ENCODE results near the gene PPP1R13B. TPM values are rescaled to one million over a fixed set of nuclear protein-coding genes. Genes with fewer than 3 reads are reported as not detected.
"Not testable (repeated sequence)": the region's sequence is repeated elsewhere in the genome, so short reads cannot be mapped to it uniquely, and the experiment has no call there.

Gene PPP1R13B
- polyA plus RNA-seq, 4 donors = 28.9 to 39.1 (median 31.1) TPM

DNA sequence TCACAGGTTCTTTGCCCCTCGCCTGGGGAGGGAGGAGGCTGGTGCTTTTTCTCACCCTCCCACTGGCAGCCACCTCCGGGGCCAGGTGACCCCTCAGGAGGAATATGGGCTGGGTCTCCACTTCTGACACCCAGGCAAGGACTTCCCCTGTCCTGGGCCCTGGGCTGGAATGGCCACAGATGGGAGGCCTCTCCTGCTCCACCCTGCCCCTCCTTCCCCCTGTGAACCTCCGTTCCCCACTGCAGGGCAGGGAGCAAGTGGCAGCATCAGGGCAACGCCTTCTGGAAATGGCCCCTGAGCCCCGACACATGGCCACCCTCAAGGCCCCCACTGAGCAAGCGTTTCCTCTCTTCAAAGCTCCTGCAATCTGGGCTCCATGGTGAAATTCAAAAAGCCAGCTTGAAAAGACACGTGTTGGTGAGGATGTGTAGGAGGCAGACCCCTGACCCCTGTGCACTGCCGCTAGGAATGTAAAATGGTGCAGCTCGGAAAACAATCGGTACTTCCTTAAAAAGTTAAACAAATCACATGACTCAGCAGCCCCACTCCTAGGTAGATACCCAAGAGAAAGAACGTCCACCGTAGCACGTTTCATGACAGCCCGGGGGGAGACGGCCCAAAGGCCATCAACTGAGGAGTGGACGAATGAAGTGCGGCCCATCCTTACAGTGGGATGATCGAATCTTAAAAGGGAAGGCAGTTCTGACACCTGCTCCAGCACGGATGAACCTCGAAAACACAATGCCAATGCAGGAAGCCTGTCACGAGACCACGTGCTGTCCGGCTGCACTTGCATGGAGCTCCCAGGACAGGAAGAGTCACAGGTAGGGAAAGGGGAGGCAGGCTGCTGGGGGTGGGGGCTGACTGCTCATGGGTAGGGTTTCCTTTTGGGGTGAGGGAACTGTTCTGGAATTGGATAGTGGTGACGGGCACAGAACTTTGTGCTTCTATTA lies 143.7 kb downstream of the PPP1R13B start:
- no peak for DNase-seq (ENCODE audit: low read depth in 4 of 4, low spot score in 3 of 4)

DNA sequence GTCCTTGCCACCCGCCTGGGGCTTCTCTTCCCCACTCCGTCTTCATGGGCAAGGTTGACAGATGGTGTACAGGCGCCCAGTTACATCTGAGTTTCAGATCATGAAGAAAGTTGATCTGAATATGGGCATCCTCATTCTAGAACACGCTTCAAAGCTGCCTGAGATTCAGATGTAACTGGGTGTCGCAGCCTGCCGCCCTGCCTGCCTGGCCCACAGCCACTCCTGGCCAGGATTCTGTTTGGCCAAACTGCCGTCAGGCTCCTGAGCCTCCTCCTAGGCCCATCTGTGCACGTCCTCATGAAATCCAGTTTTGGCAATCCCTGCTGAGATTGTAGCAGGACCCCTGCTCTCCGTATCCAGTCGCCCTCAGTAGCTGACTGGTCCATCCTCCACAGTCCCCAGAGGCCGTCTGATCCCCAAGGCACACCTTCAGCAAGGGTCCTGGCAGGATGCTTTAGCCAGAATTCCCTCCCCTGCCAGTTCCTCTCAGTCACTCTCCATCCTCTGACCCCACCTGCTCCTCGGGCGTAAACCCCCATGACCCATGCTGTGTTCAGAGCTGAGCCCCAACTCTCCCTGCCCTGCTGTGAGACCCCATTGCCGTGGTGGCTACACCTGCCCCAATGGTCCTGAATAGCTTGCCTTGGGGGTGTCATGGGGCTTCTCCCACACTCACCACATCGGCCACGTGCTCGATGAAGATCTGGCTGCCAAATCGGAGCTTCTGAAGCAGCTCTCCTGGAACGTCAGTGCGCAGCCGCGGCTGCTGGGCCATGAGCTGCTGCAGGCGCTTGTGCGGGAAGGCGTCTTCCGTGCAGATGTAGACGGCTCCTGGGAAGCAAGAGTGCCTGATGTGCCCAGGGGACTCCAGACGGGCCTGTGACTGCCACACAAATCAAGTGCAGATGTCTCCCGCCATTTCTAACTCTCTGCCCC lies 144.6 kb downstream of the PPP1R13B start:
- DNase-seq (ENCODE audit: low read depth in 4 of 4, low spot score in 3 of 4) = no peak

DNA sequence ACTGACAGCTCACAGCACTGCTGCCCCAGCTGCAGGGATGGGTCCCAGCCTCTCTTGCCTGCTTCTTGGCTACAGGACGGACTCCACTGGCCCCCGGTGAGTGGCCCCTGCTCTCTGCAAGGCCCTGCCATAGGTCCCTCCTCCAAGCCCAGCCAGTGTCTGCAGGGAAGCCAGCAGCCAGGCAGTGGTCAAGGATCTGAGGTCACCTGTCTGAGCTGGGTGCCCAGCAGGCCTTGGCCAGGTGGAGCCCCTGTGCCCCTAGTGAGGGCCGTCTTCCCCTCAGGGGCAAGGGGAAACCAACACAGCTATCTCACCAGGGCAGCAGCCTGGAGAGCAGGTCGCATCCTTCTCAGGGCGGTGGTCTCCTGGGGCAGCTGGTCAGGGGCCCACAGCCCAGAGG lies 145.3 kb downstream of the PPP1R13B start:
- no peak for DNase-seq (ENCODE audit: low read depth in 4 of 4, low spot score in 3 of 4)

GRCh38 chr14:103700753-103701490 lies 146.5 kb downstream of the PPP1R13B start:
- no peak for DNase-seq (ENCODE audit: low read depth in 4 of 4, low spot score in 3 of 4)

- no peak for DNase-seq (ENCODE audit: low read depth in 4 of 4, low spot score in 3 of 4)
Observed at GRCh38 chr14:103699901-103700752, 147.2 kb downstream of the PPP1R13B start.

- DNase-seq (ENCODE audit: low read depth in 4 of 4, low spot score in 3 of 4) = no peak
Observed at GRCh38 chr14:103699261-103699661, 148.1 kb downstream of the PPP1R13B start.

DNA sequence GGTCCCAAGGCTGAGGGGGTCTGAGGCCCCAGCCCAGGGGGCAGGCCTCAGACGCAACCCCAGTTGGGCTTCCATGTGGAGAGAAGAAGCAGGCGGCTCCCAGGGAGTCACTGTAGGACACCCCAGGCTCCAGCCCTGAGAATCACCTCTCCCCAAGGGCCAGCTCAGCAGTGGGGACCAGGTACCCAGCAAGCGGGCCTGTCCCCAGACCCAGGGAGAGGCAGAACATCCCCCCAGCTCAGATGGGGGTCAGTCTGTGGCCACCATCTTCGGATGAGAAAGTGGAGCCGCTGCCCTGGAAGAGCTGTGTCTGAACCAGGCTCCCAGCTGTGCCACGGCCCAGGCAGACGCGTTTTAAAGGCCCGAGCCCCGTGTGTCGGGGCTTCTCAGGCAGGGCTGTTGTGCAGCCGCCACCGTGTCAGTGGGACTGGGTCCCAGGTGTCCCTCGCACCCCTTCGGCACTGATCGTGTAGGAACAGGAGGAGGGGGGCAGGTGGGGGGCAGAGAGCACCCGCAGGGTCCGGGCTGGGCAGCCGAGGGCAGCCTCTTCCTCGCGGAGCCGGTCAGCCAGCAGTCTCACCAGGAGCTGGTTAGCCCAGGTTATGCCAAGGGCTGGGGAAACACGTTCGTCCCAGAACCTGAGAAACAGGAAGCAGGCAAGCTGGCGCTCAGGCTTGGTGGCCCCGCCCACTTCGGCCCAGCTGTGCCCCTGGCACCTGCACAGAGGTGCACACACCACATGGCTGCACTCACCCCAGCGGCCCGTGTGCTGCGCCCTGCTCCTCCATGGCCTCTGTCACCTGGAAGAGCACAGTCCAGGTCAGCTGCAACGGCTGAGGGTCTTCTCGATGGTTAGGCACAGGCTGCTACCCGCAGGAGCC lies 148.8 kb downstream of the PPP1R13B start:
- DNase-seq (ENCODE audit: low read depth in 4 of 4, low spot score in 3 of 4) = no peak

DNA sequence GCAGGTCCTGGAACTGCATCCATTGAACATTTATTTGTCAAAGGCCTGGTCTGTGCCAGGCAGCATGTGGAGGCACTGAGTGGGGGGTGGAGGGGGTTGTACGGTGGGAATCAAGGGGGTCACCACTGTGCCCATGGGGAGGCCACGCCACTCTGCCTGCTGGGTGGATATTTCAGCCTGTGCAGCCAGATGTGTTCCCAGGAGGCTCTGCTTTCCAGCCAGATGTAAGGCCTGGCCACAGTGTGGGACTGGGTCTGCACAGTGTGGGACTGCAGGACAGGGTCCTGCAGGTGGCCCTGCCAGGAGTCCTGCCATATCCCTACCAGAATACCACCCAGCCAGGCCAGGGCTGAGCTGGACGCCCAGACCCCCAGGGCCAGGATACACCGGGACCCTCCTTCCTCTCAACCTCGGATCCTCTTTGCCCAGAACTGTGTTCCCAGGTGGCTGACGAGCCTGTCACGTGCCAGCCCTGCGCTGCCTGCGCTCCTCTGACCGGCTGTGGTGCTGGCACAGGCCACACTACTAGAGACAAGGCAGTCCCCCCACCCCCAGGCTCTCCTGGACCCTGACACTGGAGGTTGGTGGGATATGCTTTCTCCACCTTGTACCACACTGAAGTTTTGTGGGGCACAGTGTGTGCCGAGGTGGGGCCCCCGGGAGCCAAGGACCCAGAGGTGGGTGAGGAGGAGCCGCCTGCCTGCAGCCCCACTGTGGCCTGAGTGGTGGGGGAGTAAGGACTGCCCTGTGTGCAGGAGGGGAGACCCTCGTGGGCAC lies 149.6 kb downstream of the PPP1R13B start:
- DNase-seq (ENCODE audit: low read depth in 4 of 4, low spot score in 3 of 4) = no peak

- DNase-seq (ENCODE audit: low read depth in 4 of 4, low spot score in 3 of 4) = no peak
Observed at GRCh38 chr14:103697206-103697602, 150.2 kb downstream of the PPP1R13B start.

DNA sequence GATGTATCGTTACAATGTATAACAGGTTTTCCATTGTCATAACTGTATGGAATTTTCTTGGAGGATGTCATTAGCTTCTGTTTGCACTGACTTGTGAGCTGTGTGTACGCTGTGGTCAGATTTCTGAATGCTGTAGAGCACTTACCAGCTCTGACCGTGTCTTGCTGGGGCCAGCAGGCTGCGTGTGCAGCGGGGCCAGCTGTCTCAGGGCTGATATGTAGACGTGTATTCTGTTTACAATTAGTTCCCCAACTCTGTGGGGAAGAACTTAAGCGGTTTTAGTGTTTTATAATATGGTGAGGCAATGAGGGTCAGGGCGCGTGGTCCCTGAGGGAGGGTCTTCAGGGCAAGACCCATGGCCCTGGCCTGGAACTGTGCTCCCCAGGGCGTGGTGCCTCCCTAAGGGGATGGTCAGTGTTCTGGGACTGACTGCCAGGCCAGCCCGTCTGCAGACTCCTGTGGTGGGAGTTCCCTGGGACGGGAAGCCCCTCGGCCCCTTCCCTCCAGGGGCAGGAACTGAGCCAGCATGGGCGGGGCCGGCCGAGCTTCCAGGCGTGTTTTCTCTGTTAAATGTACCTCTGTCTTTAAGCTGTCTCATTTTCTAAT lies 150.8 kb downstream of the PPP1R13B start:
- no peak for DNase-seq (ENCODE audit: low read depth in 4 of 4, low spot score in 3 of 4)

DNA sequence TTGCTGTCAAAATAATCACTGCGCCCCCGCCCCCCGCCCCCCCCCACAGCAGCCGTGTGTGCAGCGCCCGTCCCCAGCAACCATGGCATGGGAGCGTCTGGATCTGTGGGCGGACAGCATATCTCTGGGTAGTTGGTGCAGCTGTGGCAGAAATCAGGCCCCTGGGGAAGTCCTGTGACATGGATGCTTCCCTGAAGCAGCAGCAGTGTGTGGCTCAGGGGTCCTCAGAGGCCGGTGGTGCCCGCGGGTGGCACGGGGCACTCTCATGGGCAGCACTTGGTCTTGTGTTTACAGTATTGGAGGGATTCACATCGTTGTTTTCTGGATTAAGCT lies 151.3 kb downstream of the PPP1R13B start:
- no peak for DNase-seq (ENCODE audit: low read depth in 4 of 4, low spot score in 3 of 4)

DNA sequence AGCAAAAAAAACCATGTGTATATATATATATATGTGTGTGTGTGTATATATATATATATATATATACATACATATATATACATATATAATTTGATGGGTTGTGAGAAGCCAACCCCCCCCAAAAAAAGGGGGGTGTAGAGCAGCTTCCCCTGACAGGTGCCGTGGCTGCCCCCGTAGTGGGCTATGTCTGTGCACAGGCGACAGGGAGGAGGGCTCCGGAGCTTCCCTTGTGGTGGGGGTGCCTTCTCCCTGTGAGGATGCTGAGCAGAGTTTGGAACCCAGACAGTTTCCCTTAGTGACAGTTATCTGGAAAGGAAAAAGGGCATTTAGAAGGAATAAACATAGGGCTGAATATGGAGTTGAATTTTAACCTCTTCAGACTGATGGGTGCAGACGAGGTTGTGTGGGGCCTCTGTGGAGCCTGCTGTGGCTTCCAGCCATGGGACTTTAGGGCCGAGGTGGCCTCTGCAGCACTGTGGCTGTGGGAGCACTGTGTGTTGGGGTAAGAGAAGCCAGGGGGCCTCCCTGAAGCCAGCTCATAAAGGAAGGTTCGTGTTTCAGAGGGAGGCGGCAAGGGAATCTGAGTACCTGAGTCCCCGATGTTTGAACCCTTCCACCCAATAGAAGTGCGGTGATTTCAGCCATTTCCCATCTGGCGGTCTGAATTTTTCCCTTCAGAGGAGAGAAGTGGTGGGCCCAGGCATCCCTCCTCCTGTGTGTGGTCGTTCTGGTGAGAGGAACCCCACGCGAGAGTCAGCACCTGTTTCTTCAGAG lies 151.9 kb downstream of the PPP1R13B start:
- no peak for DNase-seq (ENCODE audit: low read depth in 4 of 4, low spot score in 3 of 4)

DNA sequence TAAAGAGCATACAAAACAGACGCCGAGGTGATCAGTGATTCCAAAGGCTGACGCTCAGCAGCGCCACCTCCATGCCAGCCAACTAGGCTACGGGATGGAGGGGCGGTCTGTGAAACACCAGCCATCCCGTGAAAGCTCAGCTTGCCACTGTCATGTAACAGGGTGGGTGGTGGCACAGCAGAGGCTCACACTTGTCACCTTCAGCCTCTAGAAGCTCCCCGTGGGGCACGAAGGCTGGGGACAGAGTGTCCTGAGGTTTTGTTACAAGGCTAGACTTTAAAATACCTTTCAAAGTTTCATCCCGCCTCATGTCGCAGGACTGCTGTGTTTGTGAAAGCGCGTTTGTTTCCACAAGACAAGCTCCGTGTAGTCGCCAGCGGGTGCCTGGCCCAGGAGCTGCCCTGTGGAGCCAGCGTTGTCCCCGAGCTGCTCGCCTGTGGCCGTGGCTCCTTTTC lies 152.8 kb downstream of the PPP1R13B start:
- no peak for DNase-seq (ENCODE audit: low read depth in 4 of 4, low spot score in 3 of 4)

DNA sequence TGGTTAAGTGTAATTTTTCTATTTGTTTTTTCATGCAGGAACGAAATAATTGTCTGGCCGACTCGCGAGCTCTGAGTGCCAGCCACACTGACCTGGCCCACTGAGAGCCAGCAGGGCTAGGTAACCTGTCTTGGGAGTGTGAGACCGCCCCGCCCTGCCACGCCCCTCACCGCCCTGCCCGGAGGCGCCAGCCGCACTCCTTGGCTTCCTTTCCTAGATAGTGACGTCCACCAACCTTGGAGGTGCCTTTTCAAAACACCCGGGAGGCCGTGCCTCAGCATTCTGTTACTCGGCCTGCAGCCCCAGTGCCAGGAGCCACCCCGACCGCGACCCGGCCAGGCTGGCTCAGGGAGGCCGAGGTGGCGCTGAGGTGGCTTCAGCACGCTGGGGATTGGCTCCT lies 153.9 kb downstream of the PPP1R13B start:
- DNase-seq (ENCODE audit: low read depth in 4 of 4, low spot score in 3 of 4) = no peak

DNA sequence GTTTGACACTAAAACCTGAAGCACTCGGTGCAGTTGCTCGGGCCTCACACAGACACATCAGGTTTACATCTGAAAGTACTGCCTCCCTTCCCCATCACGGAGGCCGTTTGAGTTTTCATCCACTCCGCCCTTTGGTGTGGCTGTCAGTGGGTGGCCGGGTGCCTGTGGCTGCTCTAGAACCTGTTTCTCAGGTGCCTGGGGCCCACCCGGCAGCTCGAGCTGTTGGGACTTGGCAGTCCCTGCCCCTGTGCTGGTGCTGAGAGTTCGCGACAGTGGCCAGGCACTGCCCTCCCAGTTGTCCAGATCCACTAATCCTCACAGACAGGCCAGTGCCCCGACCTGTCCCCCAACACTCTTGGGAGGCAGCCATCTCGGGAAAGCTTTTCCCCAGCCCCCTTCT lies 154.5 kb downstream of the PPP1R13B start:
- DNase-seq (ENCODE audit: low read depth in 4 of 4, low spot score in 3 of 4) = no peak

- no peak for DNase-seq (ENCODE audit: low read depth in 4 of 4, low spot score in 3 of 4)
Observed at GRCh38 chr14:103692159-103692558, 155.2 kb downstream of the PPP1R13B start.

GRCh38 chr14:103691655-103692054 lies 155.7 kb downstream of the PPP1R13B start:
- not testable (repeated sequence) for DNase-seq (ENCODE audit: low read depth in 4 of 4, low spot score in 3 of 4)

Measured in right renal pelvis (tissue), 4 donors.